KBM-7 (cell line): Measurements from ENCODE around the gene ZDBF2.
"Not testable (repeated sequence)": the region's sequence is repeated elsewhere in the genome, so short reads cannot be mapped to it uniquely, and the experiment has no call there.

Experiments used
- DNase-seq: peaks from one replicate; pipeline ENCODE4 v3.0.0-alpha.2; 2015
- in situ Hi-C: fragments of 300-500 bp; cut with MboI; formaldehyde crosslinking; loops from 2 replicates; pipeline ENCODE4 v1.14.3; 2020; ENCODE audit warnings: low sequenced_read_pairs, low pct_unique_long_range_greater_than_20kb, mixed read lengths

ZDBF2 gene

DNA sequence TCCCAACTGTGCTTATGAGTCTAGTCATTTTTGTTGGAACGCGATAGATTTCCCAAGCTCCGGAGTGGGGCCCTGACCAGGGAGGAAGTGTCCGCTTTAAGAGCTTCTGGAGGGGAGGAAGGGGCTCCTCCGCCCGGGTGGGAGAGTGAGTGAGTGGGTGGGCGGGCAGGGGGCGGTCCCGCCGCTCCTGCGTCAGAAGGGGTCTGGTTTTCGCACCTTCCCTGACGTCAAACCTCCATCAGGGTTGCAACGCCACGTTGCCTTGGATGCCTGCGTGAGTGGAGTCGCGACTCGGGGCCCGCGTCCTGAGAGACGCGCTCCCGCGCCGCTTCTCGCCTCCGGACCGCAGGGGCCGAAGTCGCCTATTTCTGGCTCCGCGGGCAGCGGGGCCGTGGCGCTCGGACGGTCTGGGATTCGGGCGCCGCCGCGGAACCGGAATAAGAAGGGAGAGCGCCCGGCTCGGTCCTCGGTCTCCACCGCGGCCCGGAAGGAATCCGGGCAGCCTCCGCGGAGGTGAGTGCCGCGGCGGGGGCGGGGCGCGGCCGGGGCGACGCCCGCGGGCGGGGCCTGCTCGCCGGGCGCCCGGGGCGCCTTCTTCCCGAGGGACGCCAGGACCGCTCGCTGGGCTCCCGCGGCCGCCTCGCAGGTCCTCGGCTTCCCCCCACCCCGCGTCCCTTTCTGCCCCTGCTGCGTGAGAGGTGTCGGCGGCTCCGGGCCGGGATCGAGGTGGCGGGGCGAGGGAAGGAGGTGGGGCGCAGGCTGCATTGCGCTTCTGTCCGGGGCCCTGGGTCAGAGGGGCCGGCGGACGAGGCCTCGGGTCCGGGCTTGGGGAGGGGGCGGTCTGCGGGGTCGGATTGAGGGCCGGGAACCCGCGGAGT, at the start of gene ZDBF2:
TSS of gene ZDBF2 (plus strand) at position 230 of the 878 bp plus-strand sequence. CDS start 7,187 bp downstream, outside the sequence.
- peak; percentile 57 for DNase-seq
- in situ Hi-C loops: no loop called here

DNA sequence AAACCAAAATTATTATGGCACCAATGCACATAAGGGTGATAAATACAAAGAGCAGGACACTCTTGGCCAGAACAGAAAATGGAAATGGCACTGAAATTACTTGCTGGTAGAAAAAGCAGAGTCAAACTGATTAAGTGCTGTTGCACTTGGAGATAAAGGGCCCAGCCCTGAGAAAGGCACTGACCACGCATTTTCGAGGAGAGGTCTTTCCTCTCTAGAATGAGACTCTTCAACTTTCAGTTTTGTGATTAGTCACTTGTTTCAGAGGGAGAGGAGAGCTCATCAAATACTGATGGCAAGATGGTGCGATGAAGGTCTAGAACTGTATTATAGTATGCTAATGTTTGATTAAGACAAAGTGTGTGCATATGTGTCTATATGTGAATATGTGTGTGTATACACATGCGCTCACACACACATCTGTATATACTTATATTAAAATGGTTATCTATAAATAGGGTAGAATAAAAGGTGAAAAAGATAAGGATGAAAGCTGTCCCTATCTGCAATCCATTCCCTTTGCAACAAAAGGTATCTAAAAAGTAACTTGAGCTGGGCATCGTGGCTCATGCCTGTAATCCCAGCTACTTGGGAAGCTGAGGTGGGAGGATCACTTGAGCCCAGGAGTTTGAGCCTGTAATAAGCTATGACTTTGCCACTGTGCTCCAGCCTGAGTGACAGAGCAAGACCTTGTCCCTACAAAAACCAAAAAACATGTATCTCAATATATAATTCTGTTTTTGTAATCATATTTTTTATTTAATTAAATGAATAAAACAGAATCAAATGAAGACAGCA, 48.8 kb upstream of the ZDBF2 start:
- in situ Hi-C loops: no loop called here
- no peak for DNase-seq

GRCh38 chr2:206228636-206229035, 45.8 kb upstream of the ZDBF2 start:
- DNase-seq, in situ Hi-C loops: not testable (repeated sequence)

GRCh38 chr2:206229642-206230041, 44.8 kb upstream of the ZDBF2 start:
- in situ Hi-C loops: no loop called here
- no peak for DNase-seq

GRCh38 chr2:206230060-206230762, 44.3 kb upstream of the ZDBF2 start:
- in situ Hi-C loops: no loop called here
- no peak for DNase-seq

GRCh38 chr2:206231669-206232286, 42.7 kb upstream of the ZDBF2 start:
- in situ Hi-C loops: no loop called here
- no peak for DNase-seq

DNA sequence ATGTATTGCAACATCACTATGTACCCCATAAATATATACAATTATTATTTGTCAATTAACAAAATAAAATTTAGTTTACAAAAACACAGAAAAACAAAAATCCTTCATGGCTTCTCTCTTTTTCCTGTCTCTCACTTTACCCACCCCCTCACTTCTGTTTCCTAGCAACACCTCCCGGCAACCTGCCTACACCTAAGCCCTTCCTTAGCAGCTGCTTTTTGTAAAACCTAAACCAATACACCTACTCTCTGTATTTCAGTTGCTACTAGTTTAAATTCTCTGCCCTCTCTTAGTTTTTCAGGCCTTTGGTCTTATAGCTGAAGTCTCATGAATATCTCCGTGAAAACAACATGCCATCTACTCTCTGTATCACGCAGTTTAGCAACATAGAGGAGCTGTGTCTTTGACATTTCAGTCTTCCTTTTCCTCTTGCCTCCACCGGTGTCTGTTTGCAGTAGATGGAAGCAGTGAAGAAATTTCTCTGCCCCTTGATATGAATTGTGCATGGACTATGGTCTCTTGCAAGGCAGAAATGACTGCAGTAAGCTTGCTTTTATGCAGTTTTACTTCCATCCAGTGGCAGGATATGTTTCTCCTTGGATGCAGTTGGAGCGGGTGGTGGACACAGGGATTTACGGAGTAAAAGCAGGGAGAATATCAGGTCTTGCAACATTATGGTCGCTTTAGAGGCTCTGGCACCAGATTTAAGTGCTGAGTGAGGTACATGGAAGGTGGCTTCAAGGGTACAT, 42.0 kb upstream of the ZDBF2 start:
- in situ Hi-C loops: no loop called here
- no peak for DNase-seq

DNA sequence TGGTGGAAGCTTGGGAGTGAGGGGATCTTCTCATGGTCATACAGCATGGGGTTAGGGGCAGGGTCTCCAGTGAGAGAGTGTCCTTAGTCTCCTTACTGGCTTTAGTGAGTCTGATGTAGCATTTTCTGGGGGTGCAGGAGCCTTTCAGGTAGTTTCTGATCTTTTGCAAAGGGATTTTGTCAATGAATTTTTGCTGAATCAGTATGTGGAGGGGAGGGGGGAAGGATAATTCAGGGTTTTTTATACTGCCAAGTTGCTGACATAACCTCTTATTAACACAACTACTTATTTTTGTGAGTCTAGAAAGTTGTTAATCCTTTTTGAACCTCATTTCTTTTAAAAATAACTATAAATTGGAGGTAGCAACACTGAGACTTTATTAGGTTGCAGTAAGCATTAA, 35.3 kb upstream of the ZDBF2 start:
- in situ Hi-C loops: no loop called here
- no peak for DNase-seq

- no peak for DNase-seq
- in situ Hi-C loops: no loop called here
Observed at GRCh38 chr2:206240327-206240726, 34.1 kb upstream of the ZDBF2 start.

DNA sequence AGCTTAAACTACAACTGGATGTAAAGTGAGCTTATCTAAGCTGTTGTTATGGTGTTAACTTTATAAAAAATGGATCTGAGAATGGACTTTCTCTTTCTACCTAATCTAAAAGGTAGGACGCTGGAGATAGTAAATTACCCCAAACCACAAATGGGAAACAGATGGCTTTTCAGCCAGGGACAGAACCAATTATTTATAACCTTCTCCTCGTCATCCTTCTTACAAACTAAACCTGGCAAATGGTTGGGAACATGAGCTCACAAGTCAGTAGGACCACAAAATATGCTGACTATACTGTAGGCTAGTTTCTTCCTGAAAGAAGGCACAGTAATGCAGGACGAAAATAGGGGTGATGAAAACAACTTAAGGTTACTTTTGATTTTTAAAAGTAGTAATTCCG, 32.7 kb upstream of the ZDBF2 start:
- DNase-seq: peak; percentile 19
- in situ Hi-C loops: no loop called here

- peak; percentile 9 for DNase-seq
- in situ Hi-C loops: no loop called here
Observed at GRCh38 chr2:206245265-206245672, 29.2 kb upstream of the ZDBF2 start.

GRCh38 chr2:206250041-206250897, 24.2 kb upstream of the ZDBF2 start:
- in situ Hi-C loops: no loop called here
- DNase-seq: no peak

DNA sequence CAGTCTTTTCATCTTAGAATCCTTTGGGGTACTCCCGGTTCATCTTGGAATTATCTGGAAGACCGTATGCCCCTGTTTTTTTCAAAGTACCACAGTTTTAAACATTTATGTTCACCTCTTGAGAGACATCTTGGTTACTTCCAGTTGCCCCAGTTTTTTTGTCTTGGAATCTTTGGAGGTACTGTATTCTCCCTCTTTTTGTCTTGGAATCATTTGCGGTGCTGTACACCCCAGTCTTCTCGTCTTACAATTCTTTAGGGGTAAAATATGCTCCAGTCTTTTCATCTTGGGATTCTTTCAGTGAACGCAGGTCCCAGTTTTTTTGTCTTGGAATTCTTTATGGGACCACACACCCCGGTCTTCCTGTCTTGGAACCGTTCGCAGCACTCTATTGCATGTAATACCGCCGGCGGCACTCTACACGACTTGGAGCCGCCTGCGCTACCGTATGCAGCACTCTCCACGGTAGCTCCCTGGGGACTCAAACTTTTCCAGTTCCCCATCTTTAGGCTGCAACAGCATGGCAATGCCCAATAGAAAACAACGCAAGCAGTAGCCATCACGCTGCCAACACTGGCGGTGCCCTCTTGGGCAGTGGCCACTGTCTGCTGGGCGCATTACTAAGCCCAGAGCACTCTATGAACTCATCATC, 21.2 kb upstream of the ZDBF2 start:
- in situ Hi-C loops: no loop called here
- no peak for DNase-seq

DNA sequence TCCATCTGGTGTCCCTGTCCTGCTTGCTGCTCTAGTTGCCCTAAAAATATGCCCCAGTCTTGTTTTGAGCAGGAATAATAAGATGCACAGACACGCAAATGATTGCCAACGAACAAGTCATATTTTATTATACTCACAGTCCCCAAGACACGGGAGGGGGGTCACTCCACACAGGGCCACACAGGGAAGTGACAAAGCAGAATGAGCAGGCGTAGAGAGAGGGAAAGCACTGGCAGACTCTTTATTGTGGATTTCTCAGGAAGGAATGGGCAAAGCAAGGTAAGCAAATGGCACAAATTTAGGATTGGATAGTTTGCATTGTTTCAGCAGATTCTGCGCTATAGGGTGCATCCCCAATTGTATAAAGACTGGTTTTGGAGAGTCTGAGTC, 20.7 kb upstream of the ZDBF2 start:
- in situ Hi-C loops: no loop called here

DNA sequence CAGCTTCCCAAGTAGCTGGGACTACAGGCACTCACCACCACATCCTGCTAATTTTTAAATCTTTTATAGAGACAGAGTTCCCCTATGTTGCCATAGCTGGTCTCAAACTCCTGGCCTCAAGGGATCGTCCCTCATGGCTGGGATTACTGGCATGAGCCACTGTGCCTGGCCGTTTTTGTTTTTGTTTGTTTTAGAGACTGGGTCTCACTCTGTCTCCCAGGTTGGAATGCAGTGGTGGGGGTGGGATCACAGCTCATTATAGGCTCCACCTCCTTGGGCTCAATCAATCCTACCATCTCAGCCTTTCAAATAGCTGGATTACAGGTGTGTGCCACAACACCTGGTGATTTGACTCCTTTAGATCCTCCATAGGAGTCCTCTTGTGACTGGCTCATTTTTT, 19.5 kb upstream of the ZDBF2 start:
- no peak for DNase-seq
- in situ Hi-C loops: no loop called here

More for the DNA sequence above, 20.7 kb upstream of the ZDBF2 start:
- no peak for DNase-seq

DNA sequence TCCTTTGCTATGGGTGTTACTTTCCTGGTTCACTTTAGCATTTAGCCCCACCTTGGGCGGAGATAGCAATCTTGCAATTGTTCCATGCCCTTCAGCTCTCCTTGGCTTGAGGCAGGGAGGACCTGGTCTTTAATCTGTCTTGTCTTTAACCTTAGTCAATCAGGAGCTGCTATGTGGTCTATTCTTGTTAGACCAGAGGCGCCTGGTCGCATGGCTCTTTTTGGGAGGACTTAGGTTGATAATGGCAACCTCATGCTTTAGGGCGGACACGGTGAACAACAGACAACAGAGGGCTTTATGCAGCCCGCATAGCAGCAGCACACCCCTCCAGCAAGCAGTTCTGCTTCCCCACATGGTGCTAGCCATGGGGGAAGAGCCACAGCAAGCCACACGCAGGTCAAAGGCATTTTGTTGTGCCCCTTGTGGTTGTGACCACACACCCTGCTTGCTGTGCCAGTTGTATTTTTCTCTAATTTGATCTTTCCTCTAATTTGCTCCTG, 17.7 kb upstream of the ZDBF2 start:
- in situ Hi-C loops: no loop called here
- DNase-seq: no peak

GRCh38 chr2:206257350-206257749, 17.1 kb upstream of the ZDBF2 start:
- no peak for DNase-seq
- in situ Hi-C loops: no loop called here
